GM19239 (cell line): ENCODE measurements around the gene KRT73.

Source experiments
- DNase-seq: peaks from one replicate; pipeline ENCODE4 v3.0.0; 2011; ENCODE audit warnings: low spot score; ENCODE audit not compliant: insufficient read length
- FAIRE-seq: peaks from 2 replicates; lab custom pipeline; 2011; peaks lifted over from hg19 to GRCh38; lab: Jason Lieb, UNC

Gene KRT73

DNA sequence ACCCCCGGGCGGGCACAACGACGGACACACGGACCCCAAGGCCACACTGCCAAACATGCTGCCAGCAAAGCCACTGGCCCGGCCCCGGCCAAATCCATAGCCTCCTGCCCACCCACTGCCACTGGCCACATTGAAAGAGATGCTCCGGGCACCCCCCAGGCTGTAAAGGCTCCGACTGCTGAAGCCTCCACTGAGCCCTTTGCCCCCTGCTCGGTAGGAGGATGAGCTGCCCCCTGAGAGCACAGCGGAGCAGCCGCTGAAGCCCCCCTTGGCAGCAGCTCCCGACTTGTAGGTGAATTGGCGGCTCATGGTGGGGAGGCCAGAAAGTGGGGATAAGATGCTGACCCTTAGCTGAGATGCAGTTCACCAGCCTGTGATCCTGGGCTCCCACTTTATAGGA lies at the start of gene KRT73:
Gene KRT73 (minus strand): TSS at position 344 of the 400 bp plus-strand sequence. CDS start 35 bp downstream, at position 309.
- no peak for DNase-seq
- FAIRE-seq, result no peak

GRCh38 chr12:52667931-52668330 lies 49.6 kb upstream of the KRT73 start:
- DNase-seq, result no peak
- FAIRE-seq, result no peak

- FAIRE-seq (no peak), DNase-seq (no peak)
Measured at GRCh38 chr12:52667509-52667908, 49.1 kb upstream of the KRT73 start.

DNA sequence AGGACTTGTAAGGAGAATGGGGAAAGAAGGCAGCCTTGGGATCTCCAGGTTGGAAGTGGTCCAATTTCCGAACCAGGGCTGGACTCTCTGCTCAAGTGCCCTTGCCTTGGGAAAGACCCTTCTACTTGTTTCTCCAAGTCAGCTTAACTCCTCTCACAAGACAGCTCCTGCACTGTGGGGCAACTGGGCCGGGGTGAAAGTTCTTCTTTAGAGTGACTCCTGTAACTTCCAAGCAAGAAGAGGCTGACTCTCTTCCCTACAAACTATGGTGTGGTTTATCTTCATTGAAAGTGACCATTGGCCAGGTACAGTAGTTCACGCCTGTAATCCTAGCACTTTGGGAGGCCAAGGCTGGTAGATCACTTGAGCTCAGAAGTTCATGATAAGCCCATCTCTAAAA lies 48.1 kb upstream of the KRT73 start:
- DNase-seq, result no peak
- no peak for FAIRE-seq

DNA sequence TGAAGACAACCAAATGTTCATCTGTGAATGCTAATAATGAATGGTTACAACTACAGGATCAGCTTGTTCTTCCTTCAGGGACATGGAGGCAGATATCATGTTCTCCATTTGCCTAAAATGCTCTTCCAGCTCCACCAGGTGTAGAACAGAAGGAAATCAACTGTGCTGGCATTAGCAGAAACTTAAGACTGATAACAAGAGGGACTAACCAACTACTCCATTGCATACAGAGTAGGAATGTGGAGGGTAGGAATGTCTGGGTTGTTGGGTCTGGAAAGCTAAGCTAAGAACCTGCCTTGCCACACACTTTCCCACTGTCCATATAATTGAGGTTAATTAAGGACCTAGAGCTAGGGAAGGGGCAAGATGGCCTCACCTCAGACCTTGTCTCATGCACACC lies 45.1 kb upstream of the KRT73 start:
- FAIRE-seq (no peak), DNase-seq (no peak)

- DNase-seq (no peak), FAIRE-seq (no peak)
Measured at GRCh38 chr12:52662918-52663229, 44.5 kb upstream of the KRT73 start.

DNA sequence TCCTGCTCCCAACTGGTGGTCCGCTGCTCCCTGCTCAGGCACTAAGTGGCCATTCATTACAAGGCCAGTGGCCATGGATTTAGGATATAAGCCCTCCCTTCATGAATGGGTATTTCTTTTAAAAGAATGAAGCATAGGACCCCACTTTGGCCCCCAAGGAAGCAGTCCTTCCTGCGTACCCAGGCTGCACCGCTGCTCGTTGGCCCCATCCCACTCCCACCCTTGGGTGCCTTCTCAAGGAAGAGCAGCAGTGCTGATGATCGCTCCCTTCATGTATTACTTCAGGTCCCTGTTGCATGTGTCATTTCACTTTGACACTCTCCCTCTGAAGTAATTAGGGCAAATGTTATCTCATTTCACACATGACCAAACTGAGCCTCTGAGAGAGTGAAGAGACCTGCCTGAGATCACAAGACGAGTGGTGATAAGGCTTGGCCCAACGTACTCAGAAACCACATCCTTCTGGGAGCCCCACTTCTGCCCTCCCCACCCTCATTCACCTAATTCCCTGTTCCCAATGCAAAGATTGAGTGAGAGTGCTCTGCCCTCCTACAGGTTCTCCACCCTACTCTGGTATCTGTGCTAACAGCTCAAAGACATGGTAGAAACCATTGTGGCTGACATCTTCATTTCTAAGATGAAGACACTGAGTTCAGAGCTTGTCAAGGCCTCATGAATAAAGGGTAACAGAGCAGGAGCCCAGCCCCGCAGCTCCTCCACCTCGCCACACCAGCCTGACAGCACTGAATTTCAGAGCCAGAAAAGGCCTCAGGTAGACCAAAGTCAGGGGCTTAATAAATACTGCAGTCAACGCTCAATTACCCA lies 43.9 kb upstream of the KRT73 start:
- DNase-seq (no peak), FAIRE-seq (no peak)

GRCh38 chr12:52661668-52662067 lies 43.3 kb upstream of the KRT73 start:
- DNase-seq (no peak), FAIRE-seq (no peak)

GRCh38 chr12:52660934-52661499 lies 42.7 kb upstream of the KRT73 start:
- FAIRE-seq (no peak), DNase-seq (no peak)

- DNase-seq (no peak), FAIRE-seq (no peak)
Measured at GRCh38 chr12:52659951-52660350, 41.6 kb upstream of the KRT73 start.

- DNase-seq (no peak), FAIRE-seq (no peak)
Measured at GRCh38 chr12:52659395-52659794, 41.0 kb upstream of the KRT73 start.

GRCh38 chr12:52658196-52658595 lies 39.8 kb upstream of the KRT73 start:
- DNase-seq, result no peak
- no peak for FAIRE-seq

DNA sequence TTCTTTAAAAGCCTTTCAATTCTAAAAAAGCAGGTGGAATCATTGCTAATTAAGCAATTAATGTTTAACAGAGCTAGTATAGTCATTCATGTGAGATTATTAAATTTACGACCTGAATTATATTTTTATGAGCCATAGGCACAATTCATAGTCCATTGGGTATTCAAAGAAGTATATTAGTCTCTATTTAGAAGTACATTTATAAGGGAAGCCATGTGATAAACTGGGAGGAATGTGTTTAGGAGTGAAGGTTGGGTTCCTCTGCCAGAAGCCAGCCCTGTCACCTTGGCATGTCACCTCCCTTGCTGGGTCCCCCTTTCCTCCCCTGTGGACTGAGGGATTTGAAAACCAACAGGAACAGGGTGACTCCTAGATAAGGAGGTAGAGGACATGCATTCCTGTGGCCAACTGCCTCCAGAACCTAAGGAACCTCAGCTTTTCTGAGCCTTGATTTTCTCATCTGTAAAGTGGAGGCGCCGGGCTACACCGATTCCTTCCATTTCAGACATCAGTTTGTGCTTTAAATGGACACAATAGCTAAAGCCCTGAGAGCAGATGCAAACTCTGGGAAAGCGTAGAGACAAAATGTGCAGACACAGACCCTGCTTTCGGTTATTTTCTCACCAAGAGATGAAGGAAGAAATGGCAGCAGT lies 39.0 kb upstream of the KRT73 start:
- FAIRE-seq (no peak), DNase-seq (no peak)

- FAIRE-seq (no peak), DNase-seq (no peak)
Measured at GRCh38 chr12:52656616-52657015, 38.3 kb upstream of the KRT73 start.

DNA sequence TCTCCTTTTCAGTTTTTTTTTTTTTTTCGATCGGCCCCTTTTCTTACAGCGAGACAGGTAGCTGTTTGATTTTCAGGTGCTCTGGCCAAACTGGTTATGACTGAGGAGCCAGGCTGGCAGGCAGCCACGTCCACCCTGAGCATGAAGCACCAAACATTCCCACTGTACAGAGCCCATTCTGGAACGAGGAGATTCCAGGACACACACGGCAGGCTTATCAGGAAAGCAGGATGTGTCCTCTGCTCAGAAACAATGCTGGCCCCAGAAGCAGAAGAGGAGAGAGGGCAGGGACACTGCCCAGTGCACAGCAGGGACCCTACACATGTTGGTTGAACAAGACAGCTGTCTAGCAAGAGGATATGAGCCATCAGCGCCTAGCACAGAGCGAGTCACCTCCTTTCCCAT lies 37.4 kb upstream of the KRT73 start:
- DNase-seq (no peak), FAIRE-seq (no peak)

DNA sequence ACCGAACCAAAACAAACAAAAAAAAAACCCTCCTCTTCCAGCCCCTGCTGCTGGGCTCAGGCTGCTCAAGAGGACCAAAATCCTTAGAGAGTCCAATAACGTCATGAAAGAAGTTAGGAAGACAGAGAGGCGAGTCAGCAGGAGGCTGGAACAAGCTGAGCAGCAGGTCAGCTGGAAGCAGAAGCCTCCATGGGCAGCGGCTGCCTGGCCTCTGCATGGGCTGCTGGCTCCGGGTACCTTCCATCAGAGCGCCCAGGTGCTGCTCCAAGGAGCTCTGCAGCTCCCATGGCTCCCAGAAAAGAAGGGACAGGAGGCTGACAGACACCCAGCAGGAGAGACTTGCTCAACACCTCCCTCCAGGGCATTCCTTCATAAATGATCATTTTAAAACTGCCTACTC lies 36.9 kb upstream of the KRT73 start:
- FAIRE-seq, result no peak
- no peak for DNase-seq

DNA sequence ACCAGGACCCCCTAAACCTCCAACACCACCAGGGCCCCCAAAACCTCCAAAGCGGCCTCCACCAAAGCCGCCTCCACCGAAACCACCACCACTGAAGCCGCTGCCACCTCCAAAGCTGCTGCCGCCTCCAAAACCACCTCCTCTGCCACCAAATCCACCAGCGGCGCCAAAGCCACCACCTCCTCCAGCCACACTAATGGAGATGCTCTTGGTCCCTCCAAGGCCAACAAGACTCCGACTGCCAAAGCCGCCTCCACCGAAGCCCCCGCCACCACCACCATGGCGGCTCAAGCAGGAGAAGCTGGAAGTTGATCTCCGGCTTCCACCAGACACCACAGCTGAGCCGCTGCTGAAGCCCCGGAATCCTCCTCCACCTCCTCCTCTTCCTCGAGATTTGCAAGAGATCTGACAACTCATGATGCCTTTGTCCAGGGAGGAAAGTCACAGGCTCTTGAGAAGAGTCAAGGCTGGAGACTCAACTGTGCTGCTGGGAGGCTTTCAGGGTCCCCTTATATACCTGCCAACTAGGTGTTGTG lies 33.4 kb upstream of the KRT73 start, which contains the start of gene KRT2:
Gene KRT2 (minus strand): TSS at position 486 of the 536 bp plus-strand sequence. CDS start 69 bp downstream, at position 417.
- DNase-seq (no peak), FAIRE-seq (no peak)

GRCh38 chr12:52650520-52651081 lies 32.2 kb upstream of the KRT73 start:
- no peak for DNase-seq
- no peak for FAIRE-seq

- DNase-seq, result no peak
- no peak for FAIRE-seq
Measured at GRCh38 chr12:52649066-52649465, 30.7 kb upstream of the KRT73 start.

DNA sequence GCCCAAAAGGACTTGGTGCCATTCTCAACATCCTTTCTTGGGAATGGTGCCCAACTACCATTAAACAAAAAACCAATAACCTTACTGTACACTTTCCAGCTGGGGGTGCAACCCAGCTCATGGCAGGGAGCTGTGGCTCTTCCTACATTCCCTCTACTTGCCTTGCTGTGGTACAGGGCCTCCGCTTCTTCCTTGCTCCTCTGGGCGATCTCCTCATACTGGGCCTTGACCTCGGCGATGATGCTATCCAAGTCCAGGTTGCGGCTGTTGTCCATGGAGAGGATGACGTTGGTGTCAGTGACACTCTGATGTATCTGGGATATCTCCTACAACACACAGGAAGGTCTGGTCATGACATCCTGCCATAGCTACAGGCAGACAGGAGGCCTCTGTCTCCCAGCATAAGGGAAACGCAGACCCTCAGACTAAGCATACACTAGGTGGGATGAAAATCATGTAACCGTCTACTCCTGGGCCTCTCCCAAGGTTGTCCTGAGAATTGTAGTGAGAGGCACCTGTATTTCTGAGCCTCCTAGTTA lies 29.7 kb upstream of the KRT73 start:
- no peak for FAIRE-seq

GRCh38 chr12:52647601-52648000 lies 29.2 kb upstream of the KRT73 start:
- DNase-seq (no peak), FAIRE-seq (no peak)

More for the DNA sequence above, 29.7 kb upstream of the KRT73 start:
- DNase-seq, result no peak
